Measurements from ENCODE around the gene RUNX3. TPM values are rescaled to one million over a fixed set of nuclear protein-coding genes. Genes with fewer than 3 reads are reported as not detected.

The RUNX3 gene
- total and polyA plus RNA-seq, 2 donors (not counting 1 experiment from before 2014, with no cell fraction given), result 86.0 to 127 TPM

GRCh38 chr1:24951337-24951736 lies 21.3 kb upstream of the RUNX3 start:
- no peak overlapping the region for H3K4me2 ChIP-seq (replicated peaks; ENCODE audit: low read depth, low read length, poor library complexity, severe bottlenecking)
- no peaks in the 10 kb centered on the region for H3K9me3 Mint-ChIP-seq (ENCODE audit: insufficient read depth)
- no peak for TF ChIP-seq EZH2 (IDR thresholded peaks at IDR 0.05; ENCODE audit: borderline replicate concordance, insufficient read depth, low read depth, low read length, poor library complexity, severe bottlenecking)
- TF ChIP-seq, protein P1, sequence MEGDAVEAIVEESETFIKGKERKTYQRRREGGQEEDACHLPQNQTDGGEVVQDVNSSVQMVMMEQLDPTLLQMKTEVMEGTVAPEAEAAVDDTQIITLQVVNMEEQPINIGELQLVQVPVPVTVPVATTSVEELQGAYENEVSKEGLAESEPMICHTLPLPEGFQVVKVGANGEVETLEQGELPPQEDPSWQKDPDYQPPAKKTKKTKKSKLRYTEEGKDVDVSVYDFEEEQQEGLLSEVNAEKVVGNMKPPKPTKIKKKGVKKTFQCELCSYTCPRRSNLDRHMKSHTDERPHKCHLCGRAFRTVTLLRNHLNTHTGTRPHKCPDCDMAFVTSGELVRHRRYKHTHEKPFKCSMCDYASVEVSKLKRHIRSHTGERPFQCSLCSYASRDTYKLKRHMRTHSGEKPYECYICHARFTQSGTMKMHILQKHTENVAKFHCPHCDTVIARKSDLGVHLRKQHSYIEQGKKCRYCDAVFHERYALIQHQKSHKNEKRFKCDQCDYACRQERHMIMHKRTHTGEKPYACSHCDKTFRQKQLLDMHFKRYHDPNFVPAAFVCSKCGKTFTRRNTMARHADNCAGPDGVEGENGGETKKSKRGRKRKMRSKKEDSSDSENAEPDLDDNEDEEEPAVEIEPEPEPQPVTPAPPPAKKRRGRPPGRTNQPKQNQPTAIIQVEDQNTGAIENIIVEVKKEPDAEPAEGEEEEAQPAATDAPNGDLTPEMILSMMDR (IDR thresholded peaks at IDR 0.05), result no peak
- no peak overlapping the region for H3K27ac ChIP-seq (ENCODE audit: low read length in 2 of 2)
- no peak for ATAC-seq (ENCODE audit: low read depth)
- intact Hi-C loops (cut with micrococcal nuclease), result no loop called here
- H3K27me3 Mint-ChIP-seq, result no peaks in the 10 kb centered on the region
- H4K20me1 ChIP-seq (ENCODE audit: control insufficient read depth, insufficient read depth, low read length, poor library complexity, severe bottlenecking), result no peaks in the 10 kb centered on the region
- H3K9me3 ChIP-seq (ENCODE audit: control extremely low read depth in 1 of 3, control insufficient read depth in 2 of 3, insufficient read depth in 1 of 3, low read length in 2 of 3), result no peaks in the 10 kb centered on the region
- no peaks in the 10 kb centered on the region for H3K27me3 ChIP-seq (replicated peaks in 1 of 4; ENCODE audit: control extremely low read depth in 1 of 4, control insufficient read depth in 3 of 4, insufficient read depth in 4 of 4, low read length in 3 of 4)
- no peak overlapping the region for H2AFZ ChIP-seq (ENCODE audit: insufficient read depth, low read depth, low read length, poor library complexity, severe bottlenecking)
- no peak overlapping the region for H3K4me3 Mint-ChIP-seq
- no peak overlapping the region for H3K4me3 ChIP-seq (ENCODE audit: control extremely low read depth in 1 of 5, extremely low read depth in 1 of 5, insufficient read depth in 1 of 5, low read depth in 2 of 5, low read length in 4 of 5)
- H3K79me2 ChIP-seq (ENCODE audit: control insufficient read depth, insufficient read depth, low read length), result no peaks in the 10 kb centered on the region
- ChIA-PET POLR2A (interaction anchor here (0.7 to 4.0 kb wide), 6 partner anchors 14 to 72 kb away, joined by 3 to 22 read pairs (median 3); no protein-coding TSS in a partner anchor), CTCF (interaction anchor here (0.7 to 6.2 kb wide), 16 partner anchors 9 to 254 kb away, joined by 3 to 67 read pairs (median 6); partner anchors contain the start of gene RUNX3)
- no peaks in the 10 kb centered on the region for H3K36me3 ChIP-seq (replicated peaks in 1 of 2; ENCODE audit: control extremely low read depth in 1 of 2, control insufficient read depth in 1 of 2, extremely low read depth in 1 of 2, insufficient read depth in 2 of 2, low read length in 1 of 2)
- no peak overlapping the region for H3K9ac ChIP-seq (ENCODE audit: low read length)
- peak overlapping the region; percentile 70 for H3K27ac Mint-ChIP-seq
- peaks cover 45 to 72% of the 10 kb centered on the region in 2 donors for H3K4me1 ChIP-seq (ENCODE audit: control insufficient read depth in 2 of 2, insufficient read depth in 2 of 2, low read length in 2 of 2)
- 75% methylated on average over 5 of the region's 6 CpGs for WGBS (ENCODE audit: insufficient coverage)
- no peak for DNase-seq
- H3K4me1 Mint-ChIP-seq, result peaks cover 67% of the 10 kb centered on the region

DNA sequence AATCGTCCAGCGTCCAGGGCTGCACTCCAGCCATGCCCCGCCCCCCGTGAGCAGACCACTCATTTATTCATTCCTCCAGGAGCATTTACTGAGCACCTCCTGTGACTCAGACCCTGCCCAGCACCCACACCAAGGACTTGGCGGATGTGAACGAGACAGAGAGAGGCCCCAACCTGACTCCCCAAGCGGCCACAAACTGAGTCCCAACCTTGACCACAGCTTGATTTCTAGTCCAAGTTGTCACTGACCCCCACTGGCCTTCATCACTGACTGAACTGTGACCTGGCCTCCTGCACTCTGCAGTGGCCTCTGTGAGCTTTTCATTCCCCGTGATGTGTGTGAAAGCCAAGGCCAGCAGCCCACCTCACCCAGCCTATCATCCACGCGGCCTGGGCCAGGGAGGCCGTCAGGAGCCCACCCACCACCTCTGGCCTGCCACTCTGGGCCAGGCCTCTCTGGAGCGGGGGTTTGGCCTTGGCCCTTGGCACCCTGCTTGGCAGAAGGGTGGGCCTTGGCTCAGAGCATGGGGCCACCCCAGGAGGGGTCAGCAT lies 19.3 kb upstream of the RUNX3 start:
- H3K4me2 ChIP-seq (replicated peaks; ENCODE audit: low read depth, low read length, poor library complexity, severe bottlenecking), result no peak overlapping the region
- H3K4me3 ChIP-seq (ENCODE audit: control extremely low read depth in 1 of 5, extremely low read depth in 1 of 5, insufficient read depth in 1 of 5, low read depth in 2 of 5, low read length in 4 of 5), result no peak overlapping the region
- H3K27ac ChIP-seq (ENCODE audit: low read length in 2 of 2), result no peak overlapping the region
- H4K20me1 ChIP-seq (ENCODE audit: control insufficient read depth, insufficient read depth, low read length, poor library complexity, severe bottlenecking), result no peaks in the 10 kb centered on the region
- TF ChIP-seq, protein P1 (IDR thresholded peaks at IDR 0.05), result no peak
- TF ChIP-seq EZH2 (IDR thresholded peaks at IDR 0.05; ENCODE audit: borderline replicate concordance, insufficient read depth, low read depth, low read length, poor library complexity, severe bottlenecking), result no peak
- intact Hi-C loops (cut with micrococcal nuclease), result no loop called here
- no peak for DNase-seq
- CTCF ChIA-PET, result interaction anchor here (3.2 to 4.4 kb wide), 3 partner anchors 18 to 150 kb away, joined by 19 to 81 read pairs (median 38); partner anchors contain the start of gene RUNX3
- no peaks in the 10 kb centered on the region for H3K9me3 ChIP-seq (ENCODE audit: control extremely low read depth in 1 of 3, control insufficient read depth in 2 of 3, insufficient read depth in 1 of 3, low read length in 2 of 3)
- no peaks in the 10 kb centered on the region for H3K9me3 Mint-ChIP-seq (ENCODE audit: insufficient read depth)
- no peaks in the 10 kb centered on the region for H3K27me3 Mint-ChIP-seq
- ATAC-seq (ENCODE audit: low read depth), result no peak
- no peak overlapping the region for H2AFZ ChIP-seq (ENCODE audit: insufficient read depth, low read depth, low read length, poor library complexity, severe bottlenecking)
- H3K27me3 ChIP-seq (replicated peaks in 1 of 4; ENCODE audit: control extremely low read depth in 1 of 4, control insufficient read depth in 3 of 4, insufficient read depth in 4 of 4, low read length in 3 of 4), result no peaks in the 10 kb centered on the region
- H3K36me3 ChIP-seq (replicated peaks in 1 of 2; ENCODE audit: control extremely low read depth in 1 of 2, control insufficient read depth in 1 of 2, extremely low read depth in 1 of 2, insufficient read depth in 2 of 2, low read length in 1 of 2), result no peaks in the 10 kb centered on the region
- H3K9ac ChIP-seq (ENCODE audit: low read length), result no peak overlapping the region
- POLR2A ChIA-PET, result interaction anchor here (1.5 kb wide), 1 partner anchor 73 kb away, joined by 3 read pairs; no protein-coding TSS in a partner anchor
- peaks cover 28 to 53% of the 10 kb centered on the region in 2 donors for H3K4me1 ChIP-seq (ENCODE audit: control insufficient read depth in 2 of 2, insufficient read depth in 2 of 2, low read length in 2 of 2)
- H3K79me2 ChIP-seq (ENCODE audit: control insufficient read depth, insufficient read depth, low read length), result no peaks in the 10 kb centered on the region
- peaks cover 50% of the 10 kb centered on the region for H3K4me1 Mint-ChIP-seq
- WGBS (ENCODE audit: insufficient coverage), result 89% methylated on average over 12 of the region's 12 CpGs
- H3K27ac Mint-ChIP-seq, result peak overlapping the region; percentile 78
- no peak overlapping the region for H3K4me3 Mint-ChIP-seq
